GM23338 (cell line): ENCODE data around the gene COG6. TPM values are rescaled to one million over a fixed set of nuclear protein-coding genes. Genes with fewer than 3 reads are reported as not detected.

Experiments
- ATAC-seq: fragments of 200-7000 bp; cut with Tn5 transposase; 3 replicates; pipeline ENCODE4 v1.9.1; 2020
- DNase-seq: peaks from one replicate; pipeline ENCODE4 v3.0.0-alpha.2; 2015; ENCODE audit warnings: low spot score
- H2AFZ ChIP-seq: fragments of 200-600 bp; sonication (generic); 2 replicates; pipeline ENCODE4 v1.8.0; 2016; ENCODE audit warnings: antibody characterized with exemption, mild to moderate bottlenecking, moderate library complexity
- H3F3A ChIP-seq: fragments of 200-600 bp; sonication (generic); replicated peaks from 2 replicates; pipeline ENCODE4 v1.8.0; 2017; ENCODE audit warnings: antibody characterized with exemption, mixed run types, low read depth
- H3K27ac ChIP-seq: fragments of 200-600 bp; sonication (generic); 2 replicates; pipeline ENCODE4 v1.6.1; 2016; ENCODE audit warnings: low read depth
- H3K27me3 ChIP-seq: fragments of 200-600 bp; sonication (generic); 2 replicates; pipeline ENCODE4 v1.8.0; 2016; ENCODE audit warnings: mild to moderate bottlenecking, mixed run types, moderate library complexity; ENCODE audit not compliant: insufficient read depth
- H3K36me3 ChIP-seq: fragments of 200-600 bp; sonication (generic); 2 replicates; pipeline ENCODE4 v1.8.0; 2016; ENCODE audit warnings: mild to moderate bottlenecking; ENCODE audit not compliant: insufficient read depth
- H3K4me1 ChIP-seq: fragments of 200-600 bp; sonication (generic); 2 replicates; pipeline ENCODE4 v1.8.0; 2016; ENCODE audit warnings: mild to moderate bottlenecking, moderate library complexity; ENCODE audit not compliant: insufficient read depth
- H3K4me2 ChIP-seq: fragments of 200-600 bp; sonication (generic); 2 replicates; pipeline ENCODE4 v1.7.1; 2017; ENCODE audit warnings: mixed run types
- H3K4me3 ChIP-seq: fragments of 200-600 bp; sonication (generic); 2 replicates; pipeline ENCODE4 v1.6.1; 2016; ENCODE audit warnings: mixed run types
- H3K79me2 ChIP-seq: fragments of 200-600 bp; sonication (generic); replicated peaks from 2 replicates; pipeline ENCODE4 v1.8.0; 2017; ENCODE audit warnings: mild to moderate bottlenecking; ENCODE audit not compliant: insufficient read depth
- H3K9me2 ChIP-seq: fragments of 200-600 bp; sonication (generic); 2 replicates; pipeline ENCODE4 v1.8.0; 2017; ENCODE audit not compliant: insufficient read depth
- H4K20me1 ChIP-seq: fragments of 200-600 bp; sonication (generic); replicated peaks from 2 replicates; pipeline ENCODE4 v1.8.0; 2017; ENCODE audit warnings: mild to moderate bottlenecking; ENCODE audit not compliant: insufficient read depth
- H3K27ac Mint-ChIP-seq: 2 replicates; pipeline ENCODE4 v1.8.0; 2020; ENCODE audit warnings: inconsistent platforms, mild to moderate bottlenecking, moderate library complexity, mixed read lengths
- H3K27me3 Mint-ChIP-seq: 3 replicates; pipeline ENCODE4 v1.8.0; 2022; ENCODE audit warnings: low read depth, mild to moderate bottlenecking, moderate library complexity, mixed read lengths, inconsistent platforms; ENCODE audit not compliant: insufficient read depth, poor library complexity
- H3K36me3 Mint-ChIP-seq: 3 replicates; pipeline ENCODE4 v1.8.0; 2021; ENCODE audit warnings: low read depth, mild to moderate bottlenecking, inconsistent platforms, moderate library complexity, mixed read lengths
- H3K4me1 Mint-ChIP-seq: 3 replicates; pipeline ENCODE4 v1.8.0; 2020; ENCODE audit warnings: mild to moderate bottlenecking, inconsistent platforms, mixed read lengths
- H3K4me3 Mint-ChIP-seq: 3 replicates; pipeline ENCODE4 v1.8.0; 2021; ENCODE audit warnings: moderate library complexity, mild to moderate bottlenecking, inconsistent platforms, mixed read lengths
- H3K9me3 Mint-ChIP-seq: 3 replicates; pipeline ENCODE4 v1.8.0; 2020; ENCODE audit warnings: moderate library complexity, mild to moderate bottlenecking, inconsistent platforms, mixed read lengths
- CREB1 ChIP-seq: fragments of 250-450 bp; sonication (Bioruptor Pico); IDR thresholded peaks from 2 replicates; pipeline ENCODE4 v1.5.0; 2020; ENCODE audit warnings: low read depth, mild to moderate bottlenecking, moderate library complexity
- CTCF ChIP-seq, 2 experiments: fragments of 200-600 bp in 1 of 2; sonication (generic) in 1 of 2; conservative IDR thresholded peaks; 2 replicates each; pipeline versions ENCODE4 v1.5.1 to v1.6.1; 2016 to 2017; ENCODE audit warnings: antibody characterized with exemption in 2 of 2, low read depth in 2 of 2, mild to moderate bottlenecking in 2 of 2, moderate library complexity in 1 of 2
- ETS1 ChIP-seq: IDR thresholded peaks from 2 replicates; pipeline ENCODE4 v1.6.1; 2016; ENCODE audit warnings: antibody characterized with exemption
- EZH2 ChIP-seq: fragments of 200-600 bp; sonication (generic); IDR thresholded peaks from one replicate; pipeline ENCODE4 v1.8.0; 2017; ENCODE audit warnings: antibody characterized with exemption, mild to moderate bottlenecking, low read depth; ENCODE audit not compliant: unreplicated experiment
- EZH2phosphoT487 ChIP-seq: fragments of 200-600 bp; sonication (generic); IDR thresholded peaks from one replicate; pipeline ENCODE4 v1.8.1; 2018; ENCODE audit warnings: antibody characterized with exemption; ENCODE audit not compliant: unreplicated experiment
- JUNB ChIP-seq: IDR thresholded peaks from one replicate; pipeline ENCODE4 v1.6.1; 2016; ENCODE audit warnings: antibody characterized with exemption; ENCODE audit not compliant: unreplicated experiment
- NANOG ChIP-seq: IDR thresholded peaks from 2 replicates; pipeline ENCODE4 v1.6.1; 2016; ENCODE audit warnings: antibody characterized with exemption, borderline replicate concordance
- POLR2AphosphoS5 ChIP-seq: IDR thresholded peaks from 2 replicates; pipeline ENCODE4 v1.6.1; 2016; ENCODE audit warnings: antibody characterized with exemption, low read depth
- REST ChIP-seq: IDR thresholded peaks from one replicate; pipeline ENCODE4 v1.6.1; 2018; ENCODE audit warnings: antibody characterized with exemption; ENCODE audit not compliant: unreplicated experiment
- STAT1 ChIP-seq: IDR thresholded peaks from one replicate; pipeline ENCODE4 v1.6.1; 2016; ENCODE audit warnings: antibody characterized with exemption; ENCODE audit not compliant: unreplicated experiment
- ZNF114 ChIP-seq: fragments of 250-450 bp; sonication (Bioruptor Pico); IDR thresholded peaks from 2 replicates; pipeline ENCODE4 v1.5.0; 2020; ENCODE audit warnings: mild to moderate bottlenecking, moderate library complexity
- ZNF331 ChIP-seq: fragments of 250-450 bp; sonication (Bioruptor Pico); IDR thresholded peaks from 2 replicates; pipeline ENCODE4 v1.5.0; 2020; ENCODE audit warnings: low read depth, mild to moderate bottlenecking, moderate library complexity
- ZNF462 ChIP-seq: fragments of 250-450 bp; sonication (Bioruptor Pico); IDR thresholded peaks from 2 replicates; pipeline ENCODE4 v1.5.0; 2020; ENCODE audit warnings: mild to moderate bottlenecking, moderate library complexity
- polyA plus RNA-seq: library from polyadenylated mRNA; unstranded; fragments of >200 nt; fragmentation: Nextera tagmentation; extraction: Ambion mirVana; gene quantifications from 2 replicates; pipeline ENCODE4 v1.2.1, GENCODE V29; 2016
- total RNA-seq: library from RNA; depleted of rRNA; stranded (reverse); fragments of >200 nt; shearing (Covaris generic); gene quantifications from 2 replicates; pipeline ENCODE4 v1.2.3, GENCODE V29; 2014

Gene COG6
- total and polyA plus RNA-seq, 2 experiments from 2014 or later = 10.0 to 23.6 TPM

GRCh38 chr13:39675904-39676303 lies 20.4 kb downstream of the COG6 start:
- H3K36me3 Mint-ChIP-seq = peaks cover 18% of the 10 kb centered on the region; the same call in 2 of the 3 replicates
- no peak for DNase-seq
- Histone ChIP-seq H3K36me3 (no peaks in the 10 kb centered on the region; the same call in 1 of the 2 replicates), H3K27me3 (no peaks in the 10 kb centered on the region), H3K4me1 (no peaks in the 10 kb centered on the region), H4K20me1 (no peaks in the 10 kb centered on the region), H3K9me2 (no peaks in the 10 kb centered on the region), H3F3A (no peaks in the 10 kb centered on the region), H2AFZ (no peak overlapping the region), H3K4me2 (no peak overlapping the region), H3K79me2 (no peaks in the 10 kb centered on the region), H3K4me3 (no peak overlapping the region), H3K27ac (no peak overlapping the region)
- no peak overlapping the region for H3K4me3 Mint-ChIP-seq
- no peak for TF ChIP-seq CTCF (conservative IDR thresholded peaks at IDR 0.05; ENCODE audit: low read depth in 2 of 2)
- TF ChIP-seq POLR2AphosphoS5 = no peak
- TF ChIP-seq NANOG = no peak
- TF ChIP-seq ZNF331 = no peak
- no peak for TF ChIP-seq ETS1
- no peak for TF ChIP-seq EZH2phosphoT487
- no peak for TF ChIP-seq REST
- TF ChIP-seq ZNF462 (CRISPR knock-in tag) = no peak
- TF ChIP-seq JUNB = no peak
- no peak for TF ChIP-seq EZH2
- TF ChIP-seq ZNF114 (CRISPR knock-in tag) = no peak
- no peak for TF ChIP-seq STAT1
- TF ChIP-seq CREB1 = no peak
- H3K9me3 Mint-ChIP-seq = no peaks in the 10 kb centered on the region; the same call in 2 of the 3 replicates
- no peak for ATAC-seq
- no peaks in the 10 kb centered on the region for H3K27me3 Mint-ChIP-seq
- H3K4me1 Mint-ChIP-seq = no peaks in the 10 kb centered on the region
- H3K27ac Mint-ChIP-seq = no peak overlapping the region
